ENCODE data around the gene CBFA2T2.

DNA sequence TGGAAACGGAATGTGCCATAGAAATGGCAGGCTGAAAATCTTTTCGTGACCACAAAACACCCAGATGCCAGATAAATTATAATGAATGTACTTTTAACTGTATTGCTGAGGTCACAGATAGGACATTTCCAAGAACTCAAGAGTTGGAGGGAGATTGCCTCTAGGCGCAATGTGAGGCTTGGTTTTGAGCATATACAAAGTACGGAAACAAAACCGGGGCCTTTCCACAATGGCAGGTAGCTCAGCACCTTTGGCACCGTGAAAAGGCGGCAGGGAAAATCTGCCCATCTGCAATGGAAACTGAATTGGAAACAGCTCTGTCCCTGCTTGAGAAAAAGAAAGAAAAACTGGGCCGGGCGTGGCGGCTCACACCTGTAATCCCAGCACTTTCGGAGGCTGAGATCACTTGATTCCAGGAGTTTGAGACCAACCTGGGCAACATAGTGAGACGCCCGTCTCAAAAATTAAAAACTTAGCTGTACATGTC is 161.7 kb downstream of the CBFA2T2 start:
- TF ChIP-seq, protein P1, sequence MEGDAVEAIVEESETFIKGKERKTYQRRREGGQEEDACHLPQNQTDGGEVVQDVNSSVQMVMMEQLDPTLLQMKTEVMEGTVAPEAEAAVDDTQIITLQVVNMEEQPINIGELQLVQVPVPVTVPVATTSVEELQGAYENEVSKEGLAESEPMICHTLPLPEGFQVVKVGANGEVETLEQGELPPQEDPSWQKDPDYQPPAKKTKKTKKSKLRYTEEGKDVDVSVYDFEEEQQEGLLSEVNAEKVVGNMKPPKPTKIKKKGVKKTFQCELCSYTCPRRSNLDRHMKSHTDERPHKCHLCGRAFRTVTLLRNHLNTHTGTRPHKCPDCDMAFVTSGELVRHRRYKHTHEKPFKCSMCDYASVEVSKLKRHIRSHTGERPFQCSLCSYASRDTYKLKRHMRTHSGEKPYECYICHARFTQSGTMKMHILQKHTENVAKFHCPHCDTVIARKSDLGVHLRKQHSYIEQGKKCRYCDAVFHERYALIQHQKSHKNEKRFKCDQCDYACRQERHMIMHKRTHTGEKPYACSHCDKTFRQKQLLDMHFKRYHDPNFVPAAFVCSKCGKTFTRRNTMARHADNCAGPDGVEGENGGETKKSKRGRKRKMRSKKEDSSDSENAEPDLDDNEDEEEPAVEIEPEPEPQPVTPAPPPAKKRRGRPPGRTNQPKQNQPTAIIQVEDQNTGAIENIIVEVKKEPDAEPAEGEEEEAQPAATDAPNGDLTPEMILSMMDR (IDR thresholded peaks at IDR 0.05) = no peak
- no peak for TF ChIP-seq POLR2A (IDR thresholded peaks at IDR 0.05)

Data from stomach (tissue), 4 donors.